Left kidney (tissue), 2 donors: ENCODE data around the gene NAXE. TPM values are rescaled to one million over a fixed set of nuclear protein-coding genes. Genes with fewer than 3 reads are reported as not detected.
"Not testable (repeated sequence)": the region's sequence is repeated elsewhere in the genome, so short reads cannot be mapped to it uniquely, and the experiment has no call there.

ENCODE experiments used
- DNase-seq: peaks from one replicate; pipeline ENCODE4 v3.0.0-alpha.2; 2013
- polyA plus RNA-seq: library from polyadenylated mRNA; unstranded; fragments of 120-200 nt; gene quantifications from one replicate; pipeline ENCODE4 v1.2.1, GENCODE V29; 2013; ENCODE audit not compliant: insufficient read length

Gene NAXE
- polyA plus RNA-seq, 1 donor, result 62.1 TPM

GRCh38 chr1:156619582-156619955 is 28.0 kb downstream of the NAXE start:
- no peak for DNase-seq

GRCh38 chr1:156622581-156623297 is 31.2 kb downstream of the NAXE start:
- DNase-seq, result no peak

GRCh38 chr1:156623946-156624813 is 32.6 kb downstream of the NAXE start:
- no peak for DNase-seq

GRCh38 chr1:156624814-156625435 is 33.3 kb downstream of the NAXE start:
- no peak for DNase-seq

- DNase-seq, result no peak
Observed at GRCh38 chr1:156625436-156626078, 34.0 kb downstream of the NAXE start.

GRCh38 chr1:156626079-156626438 is 34.5 kb downstream of the NAXE start:
- no peak for DNase-seq

GRCh38 chr1:156627313-156627880 is 35.8 kb downstream of the NAXE start:
- DNase-seq, result no peak

- no peak for DNase-seq
Observed at GRCh38 chr1:156629823-156630449, 38.4 kb downstream of the NAXE start.

- DNase-seq, result not testable (repeated sequence)
Observed at GRCh38 chr1:156631152-156631551, 39.6 kb downstream of the NAXE start.

GRCh38 chr1:156632355-156632754 is 40.8 kb downstream of the NAXE start:
- no peak for DNase-seq

GRCh38 chr1:156638189-156638985 is 46.8 kb downstream of the NAXE start:
- no peak for DNase-seq

GRCh38 chr1:156639601-156640101 is 48.1 kb downstream of the NAXE start:
- no peak for DNase-seq

GRCh38 chr1:156640842-156641706 is 49.5 kb downstream of the NAXE start:
- DNase-seq, result no peak

- DNase-seq, result no peak
Observed at GRCh38 chr1:156641761-156642264, 50.2 kb downstream of the NAXE start, which contains the start of gene BCAN. Gene BCAN (plus strand): TSS chr1:156642117. CDS start chr1:156646055, 3,938 bp downstream.

- DNase-seq, result no peak
Observed at GRCh38 chr1:156642265-156643048, 50.9 kb downstream of the NAXE start.

GRCh38 chr1:156643049-156643777 is 51.6 kb downstream of the NAXE start:
- no peak for DNase-seq

GRCh38 chr1:156643778-156644092 is 52.2 kb downstream of the NAXE start:
- DNase-seq, result no peak
